Heart right ventricle (tissue), 16 donors: Measurements from ENCODE around the gene DCX. TPM values are rescaled to one million over a fixed set of nuclear protein-coding genes. Genes with fewer than 3 reads are reported as not detected.

Experiments used
- ATAC-seq, 8 donors: fragments of 200-7000 bp; cut with Tn5 transposase; one replicate each; pipeline ENCODE4 v1.9.1; 2020; ENCODE audit warnings: mild to moderate bottlenecking in 8 of 8, moderate library complexity in 8 of 8, moderate number of reproducible peaks in 1 of 8
- DNase-seq, 2 donors: peaks; one replicate each; pipeline ENCODE4 v3.0.0-alpha.2; 2020
- H3K27ac ChIP-seq, 10 donors: fragments of 200-600 bp; sonication (generic) in 2 of 10; one replicate each; pipeline versions ENCODE4 v1.5.0 to v1.8.0; 2020 to 2022; ENCODE audit warnings: mild to moderate bottlenecking in 3 of 10
- H3K27me3 ChIP-seq, 7 donors: fragments of 200-600 bp; one replicate each; pipeline ENCODE4 v1.8.0; 2021 to 2022; ENCODE audit warnings: mild to moderate bottlenecking in 2 of 7
- H3K36me3 ChIP-seq, 9 donors: fragments of 200-600 bp; sonication (generic) in 1 of 9; one replicate each; pipeline versions ENCODE4 v1.5.0 to v1.8.0; 2020 to 2022; ENCODE audit warnings: mild to moderate bottlenecking in 2 of 9
- H3K4me1 ChIP-seq, 9 donors: fragments of 200-600 bp; sonication (generic) in 1 of 9; one replicate each; pipeline versions ENCODE4 v1.5.0 to v1.8.0; 2020 to 2022; ENCODE audit warnings: mild to moderate bottlenecking in 4 of 9
- H3K4me3 ChIP-seq, 10 donors: fragments of 200-600 bp; sonication (generic) in 2 of 10; one replicate each; pipeline versions ENCODE4 v1.5.0 to v1.8.0; 2020 to 2022; ENCODE audit warnings: mild to moderate bottlenecking in 7 of 10, moderate library complexity in 2 of 10
- H3K9me3 ChIP-seq, 11 donors: fragments of 200-600 bp in 10 of 11; sonication (generic) in 2 of 11; one replicate each; pipeline versions ENCODE4 v1.5.0 to v1.8.0; 2013 to 2022; ENCODE audit warnings: mild to moderate bottlenecking in 2 of 11, control low read depth in 1 of 11, moderate library complexity in 1 of 11
- WGBS, 2 donors: extraction: QIAGEN DNeasy Blood & Tissue Kit; methylation state at CpG; one replicate each; pipeline ENCODE4 v1.1.7; 2013; ENCODE audit warnings: inconsistent platforms in 1 of 2; 5-methylcytosine and 5-hydroxymethylcytosine counted together
- intact Hi-C, 10 donors: fragments of 100-400 bp; cut with DNase I; formaldehyde crosslinking; loops; one replicate each; pipeline versions ENCODE4 v1.11.1 to v1.14.2; 2022
- polyA plus RNA-seq, 2 donors: library from polyadenylated mRNA; stranded (reverse); fragments of 200-250 nt; gene quantifications; one replicate each; pipeline ENCODE4 v1.2.3, GENCODE V29; 2013
- total RNA-seq, 10 donors: library from RNA; stranded (reverse); fragmentation: NEBNext Ultra II Directional in 3 of 10; extraction: Animal tissue kit (Norgen Biotek cat#: 25700) in 3 of 10; gene quantifications; one replicate each; pipeline versions ENCODE4 v1.2.1 to v1.2.4, GENCODE V29; 2021 to 2023
- TF ChIP-seq, protein P1 (sequence below), 9 donors: fragments of 200-600 bp; sonication (generic) in 2 of 9; IDR thresholded peaks; one replicate each; pipeline versions ENCODE4 v1.5.0 to v1.8.0; 2021 to 2022; ENCODE audit warnings: antibody characterized with exemption in 9 of 9, mild to moderate bottlenecking in 5 of 9, moderate library complexity in 1 of 9
- donor health status: Arrhythmogenic right ventricular cardiomyopathy.
- donor health status: ischemic (EF 13 %, LVEDD 7.1; RV severe dilation, severe dysfunction).
- donor health status: healthy with polysubstance abuse.
- donor health status: DM: no; HTN: yes; CAD: no.
- donor health status: DM: no; HTN: no; CAD: no.
- donor health status: ischemic (EF 25% LVEDD 6.9; RV normal size, moderate dysfunction).
- donor health status: ischemic (EF 25% LVEDD 5.7; RV mildly dilated, moderate dysfunction).
- donor health status: healthy.
- donor health status: DM: yes; HTN: yes; CAD: no.
- donor health status: Ischemic cardiomyopathy.
- donor health status: ischemic (EF 35%, LVEDD 5.7; RV mildly dilated, moderate dysfunction).
- donor health status: nonischemic (EF 11% LVEDD 7.7; RV severe dilation, severe dysfunction).
- donor health status: DM: yes; HTN: yes; CAD: no.
- donor health status: PGD.
- donor health status: ischemic (EF 29% LVEDD 5.4; RV normal size, mild dysfunction).
- donor health status: nonischemic (EF 23%, LVEDD 6.1; RV moderate dilation, normal function).

DCX gene
- total and polyA plus RNA-seq, 12 donors: under 0.01 to 0.18 (median 0.09) TPM; not detected in 3

DNA sequence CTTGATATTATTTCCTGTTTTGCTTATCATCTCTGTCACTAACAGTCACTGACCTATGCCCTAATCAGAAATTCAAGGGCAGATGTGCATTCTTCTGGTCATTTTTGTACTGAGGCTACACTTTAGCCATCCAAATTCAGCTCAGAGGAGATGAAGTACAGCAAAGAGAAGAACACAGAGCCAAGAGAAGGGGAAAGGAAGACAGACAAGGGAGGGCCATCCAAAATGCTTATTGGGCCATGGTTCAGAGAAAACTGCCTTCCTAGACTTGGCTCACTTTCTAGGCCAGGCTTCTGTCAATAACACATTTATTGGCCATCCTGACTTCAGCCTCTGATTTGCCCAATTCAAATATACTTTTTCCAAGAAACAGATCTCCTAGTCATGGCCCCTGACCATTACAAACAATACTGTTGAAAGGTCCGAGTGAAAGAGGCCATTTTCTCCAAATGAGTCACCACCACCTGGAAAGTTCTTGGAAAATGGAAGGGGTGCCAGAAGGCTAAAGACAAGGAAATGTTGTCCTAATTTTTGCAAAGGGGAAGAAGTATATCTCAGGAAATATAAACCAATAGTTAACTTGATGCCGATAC is 56.4 kb downstream of the DCX start:
- TF ChIP-seq, protein P1, sequence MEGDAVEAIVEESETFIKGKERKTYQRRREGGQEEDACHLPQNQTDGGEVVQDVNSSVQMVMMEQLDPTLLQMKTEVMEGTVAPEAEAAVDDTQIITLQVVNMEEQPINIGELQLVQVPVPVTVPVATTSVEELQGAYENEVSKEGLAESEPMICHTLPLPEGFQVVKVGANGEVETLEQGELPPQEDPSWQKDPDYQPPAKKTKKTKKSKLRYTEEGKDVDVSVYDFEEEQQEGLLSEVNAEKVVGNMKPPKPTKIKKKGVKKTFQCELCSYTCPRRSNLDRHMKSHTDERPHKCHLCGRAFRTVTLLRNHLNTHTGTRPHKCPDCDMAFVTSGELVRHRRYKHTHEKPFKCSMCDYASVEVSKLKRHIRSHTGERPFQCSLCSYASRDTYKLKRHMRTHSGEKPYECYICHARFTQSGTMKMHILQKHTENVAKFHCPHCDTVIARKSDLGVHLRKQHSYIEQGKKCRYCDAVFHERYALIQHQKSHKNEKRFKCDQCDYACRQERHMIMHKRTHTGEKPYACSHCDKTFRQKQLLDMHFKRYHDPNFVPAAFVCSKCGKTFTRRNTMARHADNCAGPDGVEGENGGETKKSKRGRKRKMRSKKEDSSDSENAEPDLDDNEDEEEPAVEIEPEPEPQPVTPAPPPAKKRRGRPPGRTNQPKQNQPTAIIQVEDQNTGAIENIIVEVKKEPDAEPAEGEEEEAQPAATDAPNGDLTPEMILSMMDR (IDR thresholded peaks at IDR 0.05): no peak

DNA sequence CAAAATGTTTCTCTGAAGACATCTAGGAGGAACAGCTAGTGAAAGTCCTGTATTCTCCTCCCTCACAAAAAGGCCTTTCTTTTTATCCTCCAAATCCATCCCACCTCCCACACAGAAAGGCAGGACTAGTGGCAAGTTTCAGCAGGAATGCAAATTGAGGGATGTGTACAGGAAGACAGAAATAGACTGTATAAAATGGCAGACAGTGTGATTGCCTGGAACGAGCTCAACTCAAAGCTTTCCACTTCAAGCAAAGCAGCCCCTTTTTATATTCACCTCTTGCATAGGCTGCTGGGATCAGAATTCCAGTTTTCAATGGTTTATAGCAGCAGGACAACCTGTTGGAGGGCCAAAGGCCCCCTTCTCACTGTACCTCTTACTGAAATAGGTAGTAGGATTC is 57.5 kb downstream of the DCX start:
- Histone ChIP-seq H3K4me3 (no peak overlapping the region), H3K27me3 (peaks cover 0 to 63% (median 0%) of the 10 kb centered on the region in 7 donors), H3K9me3 (no peaks in the 10 kb centered on the region), H3K4me1 (peaks cover 0 to 17% (median 0%) of the 10 kb centered on the region in 9 donors), H3K27ac (no peak overlapping the region), H3K36me3 (no peaks in the 10 kb centered on the region)
- intact Hi-C loops: loop anchor here in 1 of 10 donors (10.0 kb wide), 1 partner anchor 90 kb away; no protein-coding TSS in a partner anchor
- ATAC-seq (no peak), DNase-seq (no peak)
- TF ChIP-seq, protein P1 (IDR thresholded peaks at IDR 0.05): no peak
- 23 to 44% methylated on average over 1 of the region's 1 CpG for WGBS, 2 donors

More for the DNA sequence above, 56.4 kb downstream of the DCX start:
- Histone ChIP-seq H3K36me3 (no peaks in the 10 kb centered on the region), H3K27ac (no peak overlapping the region), H3K4me3 (no peak overlapping the region), H3K4me1 (peaks cover 0 to 17% (median 0%) of the 10 kb centered on the region in 9 donors), H3K27me3 (peaks cover 0 to 70% (median 0%) of the 10 kb centered on the region in 7 donors), H3K9me3 (no peaks in the 10 kb centered on the region)
- DNase-seq (peak in 1 of 2 donors; percentile 15), ATAC-seq (peak in 4 of 8 donors; percentile 51 to 64 (median 53))
- intact Hi-C loops: loop anchor here in 1 of 10 donors (10.0 kb wide), 1 partner anchor 89 kb away; no protein-coding TSS in a partner anchor
- 60 to 73% methylated on average over 2 of the region's 2 CpGs for WGBS, 2 donors

DNA sequence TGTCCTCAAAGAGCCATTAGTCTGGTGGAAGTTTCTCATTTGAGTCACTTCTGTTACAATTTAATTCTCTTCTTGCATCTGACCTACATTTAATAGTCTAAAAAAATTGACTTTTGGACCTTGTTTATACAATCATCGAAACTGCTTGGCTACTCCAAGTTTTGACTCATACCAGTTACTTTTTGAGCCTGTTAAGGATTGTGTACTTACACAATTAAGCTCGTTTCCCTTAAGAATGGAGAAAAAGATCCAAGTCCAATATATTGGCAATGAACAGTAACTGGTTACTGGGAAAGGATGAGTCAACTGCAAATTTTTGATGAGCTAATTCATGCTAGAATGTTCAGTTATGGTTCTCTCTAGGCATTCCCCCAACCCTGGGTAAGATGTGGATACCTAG is 58.2 kb downstream of the DCX start:
- no peak for ATAC-seq
- no peak overlapping the region for H3K27ac ChIP-seq
- peaks cover 0 to 17% (median 0%) of the 10 kb centered on the region in 9 donors for H3K4me1 ChIP-seq
- peaks cover 0 to 58% (median 0%) of the 10 kb centered on the region in 7 donors for H3K27me3 ChIP-seq
- WGBS, 2 donors: 61 to 71% methylated on average over 2 of the region's 2 CpGs
- intact Hi-C loops: loop anchor here in 1 of 10 donors (10.0 kb wide), 1 partner anchor 91 kb away; no protein-coding TSS in a partner anchor
- no peaks in the 10 kb centered on the region for H3K36me3 ChIP-seq
- no peaks in the 10 kb centered on the region for H3K9me3 ChIP-seq
- H3K4me3 ChIP-seq: no peak overlapping the region
- TF ChIP-seq, protein P1 (IDR thresholded peaks at IDR 0.05): no peak
- DNase-seq: no peak

DNA sequence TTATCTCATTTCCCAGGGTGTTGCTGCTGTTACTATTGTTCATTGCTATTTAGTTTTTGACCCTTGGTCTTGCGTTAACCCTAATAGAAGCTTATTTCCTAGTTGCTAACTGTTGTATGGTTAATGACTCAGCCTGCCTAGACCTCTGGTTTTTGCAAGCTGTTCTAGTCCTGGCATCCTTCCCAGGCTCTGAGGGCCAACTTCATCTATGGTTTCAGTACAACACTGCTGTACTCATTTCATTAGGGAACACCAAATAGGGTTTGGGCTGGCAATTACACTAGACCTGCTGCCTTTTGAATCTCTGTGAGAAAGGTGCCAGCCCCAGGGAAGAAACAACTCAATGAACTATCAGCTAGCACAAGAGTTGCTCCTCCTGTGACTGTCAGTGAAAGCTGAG is 59.6 kb downstream of the DCX start:
- peaks cover 0 to 58% (median 0%) of the 10 kb centered on the region in 7 donors for H3K27me3 ChIP-seq
- H3K27ac ChIP-seq: peak overlapping the region in 1 of 10 donors; percentile 26
- ATAC-seq (peak in 6 of 8 donors; percentile 58 to 83 (median 78)), DNase-seq (peak in 1 of 2 donors; percentile 40)
- intact Hi-C loops: loop anchor here in 1 of 10 donors (10.0 kb wide), 1 partner anchor 92 kb away; no protein-coding TSS in a partner anchor
- H3K4me3 ChIP-seq: no peak overlapping the region
- TF ChIP-seq, protein P1 (IDR thresholded peaks at IDR 0.05): no peak
- peaks cover 0 to 17% (median 0%) of the 10 kb centered on the region in 9 donors for H3K4me1 ChIP-seq
- H3K36me3 ChIP-seq: no peaks in the 10 kb centered on the region
- no peaks in the 10 kb centered on the region for H3K9me3 ChIP-seq
- WGBS, 2 donors: 54 to 62% methylated on average over 1 of the region's 1 CpG
